Mesenchymal stem cell (in vitro differentiated cells and primary cell): Measurements from ENCODE around the gene TBCC. TPM values are rescaled to one million over a fixed set of nuclear protein-coding genes. Genes with fewer than 3 reads are reported as not detected.

Experiments
- DNase-seq: peaks from one replicate; pipeline ENCODE4 v3.0.0-alpha.2; 2013
- H2AFZ ChIP-seq: one replicate; pipeline ENCODE4 v1.6.1; 2013; ENCODE audit warnings: low read depth, mild to moderate bottlenecking, control low read depth, inconsistent platforms, low read length, moderate library complexity
- H2AK5ac ChIP-seq: 2 replicates; pipeline ENCODE4 v1.6.1; 2013; ENCODE audit warnings: low read length, moderate library complexity, mild to moderate bottlenecking, inconsistent platforms; ENCODE audit not compliant: severe bottlenecking
- H2BK120ac ChIP-seq: one replicate; pipeline ENCODE4 v1.6.1; 2013; ENCODE audit warnings: low read depth, mild to moderate bottlenecking, inconsistent platforms, low read length, moderate library complexity
- H2BK12ac ChIP-seq, 2 experiments: one replicate each; pipeline ENCODE4 v1.6.1; 2013; ENCODE audit warnings: inconsistent platforms in 2 of 2, low read length in 2 of 2, mild to moderate bottlenecking in 2 of 2, moderate library complexity in 2 of 2, control low read depth in 1 of 2
- H2BK15ac ChIP-seq: one replicate; pipeline ENCODE4 v1.6.1; 2013; ENCODE audit warnings: mild to moderate bottlenecking, low read depth, inconsistent platforms; ENCODE audit not compliant: poor library complexity, severe bottlenecking
- H2BK5ac ChIP-seq: 2 replicates; pipeline ENCODE4 v1.6.1; 2013; ENCODE audit warnings: low read depth, mild to moderate bottlenecking, low read length, control low read depth, inconsistent platforms; ENCODE audit not compliant: poor library complexity, severe bottlenecking
- H3K14ac ChIP-seq, 2 experiments: one replicate each; pipeline ENCODE4 v1.6.1; 2013; ENCODE audit warnings: inconsistent platforms in 2 of 2, low read length in 2 of 2, control low read depth in 1 of 2, mild to moderate bottlenecking in 1 of 2, moderate library complexity in 1 of 2
- H3K18ac ChIP-seq, 2 experiments: one replicate each; pipeline ENCODE4 v1.6.1; 2013; ENCODE audit warnings: inconsistent platforms in 2 of 2, low read length in 2 of 2, control low read depth in 1 of 2, low read depth in 1 of 2, mild to moderate bottlenecking in 1 of 2
- H3K23ac ChIP-seq, 2 experiments: one replicate each; pipeline ENCODE4 v1.6.1; 2013; ENCODE audit warnings: inconsistent platforms in 2 of 2, low read length in 2 of 2, mild to moderate bottlenecking in 2 of 2, moderate library complexity in 2 of 2, control low read depth in 1 of 2
- H3K27ac ChIP-seq: 2 replicates; pipeline ENCODE4 v1.5.1; 2013; ENCODE audit warnings: mild to moderate bottlenecking, moderate library complexity, low read length, control low read depth, inconsistent platforms; ENCODE audit not compliant: poor library complexity, severe bottlenecking
- H3K27me3 ChIP-seq, 2 experiments: 2 replicates each; pipeline versions ENCODE4 v1.6.1 to v1.7.0; 2013; ENCODE audit warnings: low read length in 2 of 2, mild to moderate bottlenecking in 2 of 2, moderate library complexity in 2 of 2, control low read depth in 1 of 2, inconsistent platforms in 1 of 2; ENCODE audit not compliant: control insufficient read depth in 1 of 2, insufficient read depth in 1 of 2
- H3K36me3 ChIP-seq, 2 experiments: 2 replicates each; pipeline versions ENCODE4 v1.6.1 to v1.7.0; 2013; ENCODE audit warnings: low read length in 2 of 2, control low read depth in 1 of 2, inconsistent platforms in 1 of 2, low read depth in 1 of 2, mild to moderate bottlenecking in 1 of 2; ENCODE audit not compliant: insufficient read depth in 2 of 2, control insufficient read depth in 1 of 2
- H3K4ac ChIP-seq, 2 experiments: one replicate each; pipeline ENCODE4 v1.6.1; 2013; ENCODE audit warnings: inconsistent platforms in 2 of 2, low read length in 2 of 2, mild to moderate bottlenecking in 2 of 2, moderate library complexity in 2 of 2, control low read depth in 1 of 2, low read depth in 1 of 2
- H3K4me1 ChIP-seq: 2 replicates; pipeline ENCODE4 v1.6.1; 2013; ENCODE audit warnings: low read depth, low read length, control low read depth; ENCODE audit not compliant: control insufficient read depth, insufficient read depth
- H3K4me2 ChIP-seq: 2 replicates; pipeline ENCODE4 v1.6.1; 2013; ENCODE audit warnings: low read length, mild to moderate bottlenecking, inconsistent platforms; ENCODE audit not compliant: poor library complexity, severe bottlenecking
- H3K4me3 ChIP-seq, 2 experiments: 2 replicates each; pipeline versions ENCODE4 v1.5.1 to v1.7.0; 2013; ENCODE audit warnings: low read length in 2 of 2, mild to moderate bottlenecking in 2 of 2, control low read depth in 1 of 2, low read depth in 1 of 2; ENCODE audit not compliant: insufficient read depth in 1 of 2
- H3K79me1 ChIP-seq: replicated peaks from 2 replicates; pipeline ENCODE4 v1.6.1; 2013; ENCODE audit warnings: mild to moderate bottlenecking, control low read depth, low read length, inconsistent platforms; ENCODE audit not compliant: poor library complexity, severe bottlenecking
- H3K9ac ChIP-seq: 2 replicates; pipeline ENCODE4 v1.7.0; 2013; ENCODE audit warnings: mild to moderate bottlenecking, low read length, moderate library complexity
- H3K9me3 ChIP-seq: 2 replicates; pipeline ENCODE4 v1.7.0; 2013; ENCODE audit warnings: mild to moderate bottlenecking, low read length; ENCODE audit not compliant: control insufficient read depth
- H4K8ac ChIP-seq: one replicate; pipeline ENCODE4 v1.6.1; 2013; ENCODE audit warnings: inconsistent platforms, mild to moderate bottlenecking, low read length, moderate library complexity
- H4K91ac ChIP-seq: one replicate; pipeline ENCODE4 v1.6.1; 2013; ENCODE audit warnings: mild to moderate bottlenecking, low read length, inconsistent platforms
- WGBS: methylation state at CpG from one replicate; pipeline ENCODE4 v1.1.7; 2013; ENCODE audit warnings: mixed read lengths; 5-methylcytosine and 5-hydroxymethylcytosine counted together
- polyA plus RNA-seq, 2 experiments: library from polyadenylated mRNA; stranded (reverse); fragments of 200-250 nt; gene quantifications; one replicate each; pipeline ENCODE4 v1.2.3, GENCODE V29; 2013

The TBCC gene
- 20.5 TPM for polyA plus RNA-seq (2013, experiment 1 of 2)
- polyA plus RNA-seq (2013, experiment 2 of 2): 22.6 TPM

- Histone ChIP-seq H3K27me3 (no peaks in the 10 kb centered on the region), H3K36me3 (peaks cover 3 to 10% of the 10 kb centered on the region in 2 experiments), H3K4me2 (peak within 1 kb of the TSS; percentile 94), H3K4ac (peak within 1 kb of the TSS; percentile 97 to 99), H3K9me3 (no peaks in the 10 kb centered on the region), H3K27ac (peak within 1 kb of the TSS; percentile 99), H3K18ac (peak within 1 kb of the TSS; percentile 98 to 99), H2BK15ac (peak within 1 kb of the TSS; percentile 98), H3K9ac (peak within 1 kb of the TSS; percentile 100), H3K4me1 (peaks cover 17% of the 10 kb centered on the region), H3K14ac (peak within 1 kb of the TSS; percentile 86 to 96), H3K23ac (peak within 1 kb of the TSS; percentile 60), H2AK5ac (peak within 1 kb of the TSS; percentile 61), H2BK120ac (peak within 1 kb of the TSS; percentile 100), H3K79me1 (peaks cover 8% of the 10 kb centered on the region), H2AFZ (peak within 1 kb of the TSS; percentile 72), H2BK5ac (peak within 1 kb of the TSS; percentile 96), H4K91ac (peak within 1 kb of the TSS; percentile 99), H3K4me3 (peak within 1 kb of the TSS; percentile 94 to 96), H4K8ac (peak within 1 kb of the TSS; percentile 97), H2BK12ac (peak within 1 kb of the TSS; percentile 37 to 88)
- WGBS: under 1% methylated on average over 52 of the region's 57 CpGs
- peak; percentile 99 for DNase-seq
These were observed at the start of gene TBCC for GRCh38 chr6:42745640-42746462. Gene TBCC (minus strand): TSS chr6:42746103. CDS start chr6:42746073, 30 bp downstream.

GRCh38 chr6:42795651-42796050 is 49.7 kb upstream of the TBCC start:
- Histone ChIP-seq H2AFZ (no peak overlapping the region), H4K91ac (no peak overlapping the region), H2BK120ac (no peak overlapping the region), H3K27me3 (no peaks in the 10 kb centered on the region), H3K27ac (no peak overlapping the region), H2BK15ac (no peak overlapping the region), H3K18ac (no peak overlapping the region), H3K4me2 (no peak overlapping the region), H3K79me1 (peaks cover 11% of the 10 kb centered on the region), H3K23ac (no peak overlapping the region), H3K4me3 (no peak overlapping the region), H3K4ac (no peak overlapping the region), H4K8ac (no peak overlapping the region), H2BK5ac (no peak overlapping the region), H3K9me3 (no peaks in the 10 kb centered on the region), H3K4me1 (peaks cover 6% of the 10 kb centered on the region), H2BK12ac (no peak overlapping the region), H3K36me3 (no peaks in the 10 kb centered on the region), H2AK5ac (no peak overlapping the region), H3K14ac (no peak overlapping the region), H3K9ac (no peak overlapping the region)
- WGBS: no CpG with 5 or more reads among the region's 1 CpG
- DNase-seq: no peak

GRCh38 chr6:42791706-42792320 is 45.9 kb upstream of the TBCC start:
- 100% methylated on average over 1 of the region's 3 CpGs for WGBS
- no peak overlapping the region for H2AFZ ChIP-seq

GRCh38 chr6:42790549-42791181 is 44.8 kb upstream of the TBCC start:
- no peak overlapping the region for H2BK15ac ChIP-seq
- H3K23ac ChIP-seq: no peak overlapping the region

More at GRCh38 chr6:42791706-42792320, 45.9 kb upstream of the TBCC start:
- H3K14ac ChIP-seq: no peak overlapping the region
- H3K4me1 ChIP-seq: peaks cover 3% of the 10 kb centered on the region
- H3K9me3 ChIP-seq: no peaks in the 10 kb centered on the region
- peaks cover 20% of the 10 kb centered on the region for H3K79me1 ChIP-seq
- no peak overlapping the region for H2BK15ac ChIP-seq
- peak overlapping the region; percentile 19 for H2AK5ac ChIP-seq
- no peak overlapping the region for H4K8ac ChIP-seq
- H3K18ac ChIP-seq: no peak overlapping the region
- H3K27me3 ChIP-seq: no peaks in the 10 kb centered on the region
- no peak overlapping the region for H3K9ac ChIP-seq
- no peak overlapping the region for H3K27ac ChIP-seq
- H4K91ac ChIP-seq: no peak overlapping the region
- no peak overlapping the region for H3K4me2 ChIP-seq
- no peak overlapping the region for H2BK5ac ChIP-seq
- H3K4me3 ChIP-seq: no peak overlapping the region
- no peak overlapping the region for H2BK12ac ChIP-seq
- no peak for DNase-seq
- H2BK120ac ChIP-seq: no peak overlapping the region
- no peak overlapping the region for H3K23ac ChIP-seq
- peaks cover 4 to 6% of the 10 kb centered on the region in 2 experiments for H3K36me3 ChIP-seq
- no peak overlapping the region for H3K4ac ChIP-seq

More at GRCh38 chr6:42790549-42791181, 44.8 kb upstream of the TBCC start:
- no peak overlapping the region for H2BK120ac ChIP-seq
- H3K4me1 ChIP-seq: peaks cover 3% of the 10 kb centered on the region
- H2AFZ ChIP-seq: no peak overlapping the region
- H3K27me3 ChIP-seq: no peaks in the 10 kb centered on the region
- H3K79me1 ChIP-seq: peaks cover 16% of the 10 kb centered on the region
- H2BK12ac ChIP-seq: peak overlapping the region in 1 of 2 experiments; percentile 6
- H3K4me2 ChIP-seq: no peak overlapping the region
- no peak overlapping the region for H4K91ac ChIP-seq
- H3K18ac ChIP-seq: no peak overlapping the region
- peaks cover 4 to 6% of the 10 kb centered on the region in 2 experiments for H3K36me3 ChIP-seq
- H3K4me3 ChIP-seq: no peak overlapping the region
- H2AK5ac ChIP-seq: no peak overlapping the region
- no peak for DNase-seq
- H3K9ac ChIP-seq: no peak overlapping the region
- no peak overlapping the region for H3K27ac ChIP-seq
- no peak overlapping the region for H2BK5ac ChIP-seq
- 75% methylated on average over 4 of the region's 5 CpGs for WGBS
- H3K14ac ChIP-seq: no peak overlapping the region
- H3K9me3 ChIP-seq: no peaks in the 10 kb centered on the region
- no peak overlapping the region for H4K8ac ChIP-seq
- H3K4ac ChIP-seq: no peak overlapping the region
